ENCODE measurements around the gene UBE2U.
"Not testable (repeated sequence)": the region's sequence is repeated elsewhere in the genome, so short reads cannot be mapped to it uniquely, and the experiment has no call there.

The UBE2U gene

GRCh38 chr1:64223329-64224151 is 20.1 kb downstream of the UBE2U start:
- 88% methylated on average over 7 of the region's 7 CpGs for WGBS
- Histone ChIP-seq H3K9ac (ENCODE audit: low read depth, low read length) (no peak overlapping the region), H3K9me3 (ENCODE audit: insufficient read depth, low read depth, low read length) (no peaks in the 10 kb centered on the region), H3K27ac (ENCODE audit: low read depth, low read length) (no peak overlapping the region), H3K36me3 (ENCODE audit: insufficient read depth, low read length) (no peaks in the 10 kb centered on the region), H3K4me1 (ENCODE audit: insufficient read depth, low read length) (no peaks in the 10 kb centered on the region), H3K4me3 (ENCODE audit: low read length) (no peak overlapping the region), H3K27me3 (ENCODE audit: insufficient read depth, low read length) (no peaks in the 10 kb centered on the region)

- WGBS = 95% methylated on average over 7 of the region's 7 CpGs
- not testable (repeated sequence) for H3K4me3 ChIP-seq (ENCODE audit: low read length); H3K4me1 ChIP-seq (ENCODE audit: insufficient read depth, low read length); H3K9ac ChIP-seq (ENCODE audit: low read depth, low read length); H3K36me3 ChIP-seq (ENCODE audit: insufficient read depth, low read length); H3K27me3 ChIP-seq (ENCODE audit: insufficient read depth, low read length); H3K9me3 ChIP-seq (ENCODE audit: insufficient read depth, low read depth, low read length); H3K27ac ChIP-seq (ENCODE audit: low read depth, low read length)
Measured at GRCh38 chr1:64224236-64224635, 20.8 kb downstream of the UBE2U start.

- Histone ChIP-seq H3K27me3 (ENCODE audit: insufficient read depth, low read length) (no peaks in the 10 kb centered on the region), H3K9ac (ENCODE audit: low read depth, low read length) (no peak overlapping the region), H3K4me3 (ENCODE audit: low read length) (no peak overlapping the region), H3K9me3 (ENCODE audit: insufficient read depth, low read depth, low read length) (no peaks in the 10 kb centered on the region), H3K4me1 (ENCODE audit: insufficient read depth, low read length) (peaks cover 10% of the 10 kb centered on the region), H3K36me3 (ENCODE audit: insufficient read depth, low read length) (no peaks in the 10 kb centered on the region), H3K27ac (ENCODE audit: low read depth, low read length) (no peak overlapping the region)
- 89% methylated on average over 10 of the region's 10 CpGs for WGBS
Measured at GRCh38 chr1:64228167-64228957, 24.9 kb downstream of the UBE2U start.

- no peaks in the 10 kb centered on the region for H3K27me3 ChIP-seq (ENCODE audit: insufficient read depth, low read length)
- H3K9me3 ChIP-seq (ENCODE audit: insufficient read depth, low read depth, low read length) = no peaks in the 10 kb centered on the region
- H3K27ac ChIP-seq (ENCODE audit: low read depth, low read length) = no peak overlapping the region
- H3K9ac ChIP-seq (ENCODE audit: low read depth, low read length) = no peak overlapping the region
- H3K36me3 ChIP-seq (ENCODE audit: insufficient read depth, low read length) = no peaks in the 10 kb centered on the region
- WGBS = 83% methylated on average over 3 of the region's 3 CpGs
- H3K4me3 ChIP-seq (ENCODE audit: low read length) = no peak overlapping the region
- peaks cover 10% of the 10 kb centered on the region for H3K4me1 ChIP-seq (ENCODE audit: insufficient read depth, low read length)
Measured at GRCh38 chr1:64229307-64229706, 25.9 kb downstream of the UBE2U start.

GRCh38 chr1:64231153-64231552 is 27.7 kb downstream of the UBE2U start:
- H3K4me1 ChIP-seq (ENCODE audit: insufficient read depth, low read length) = peaks cover 10% of the 10 kb centered on the region
- H3K36me3 ChIP-seq (ENCODE audit: insufficient read depth, low read length) = no peaks in the 10 kb centered on the region
- H3K4me3 ChIP-seq (ENCODE audit: low read length) = no peak overlapping the region
- H3K27me3 ChIP-seq (ENCODE audit: insufficient read depth, low read length) = no peaks in the 10 kb centered on the region
- H3K9ac ChIP-seq (ENCODE audit: low read depth, low read length) = no peak overlapping the region
- no peaks in the 10 kb centered on the region for H3K9me3 ChIP-seq (ENCODE audit: insufficient read depth, low read depth, low read length)
- WGBS = 73% methylated on average over 3 of the region's 4 CpGs
- H3K27ac ChIP-seq (ENCODE audit: low read depth, low read length) = no peak overlapping the region

GRCh38 chr1:64231654-64232053 is 28.2 kb downstream of the UBE2U start:
- H3K4me3 ChIP-seq (ENCODE audit: low read length) = no peak overlapping the region
- no peaks in the 10 kb centered on the region for H3K9me3 ChIP-seq (ENCODE audit: insufficient read depth, low read depth, low read length)
- no peak overlapping the region for H3K9ac ChIP-seq (ENCODE audit: low read depth, low read length)
- no peaks in the 10 kb centered on the region for H3K36me3 ChIP-seq (ENCODE audit: insufficient read depth, low read length)
- no peak overlapping the region for H3K27ac ChIP-seq (ENCODE audit: low read depth, low read length)
- H3K27me3 ChIP-seq (ENCODE audit: insufficient read depth, low read length) = no peaks in the 10 kb centered on the region
- H3K4me1 ChIP-seq (ENCODE audit: insufficient read depth, low read length) = peaks cover 10% of the 10 kb centered on the region

GRCh38 chr1:64234714-64235113 is 31.3 kb downstream of the UBE2U start:
- Histone ChIP-seq H3K9ac (ENCODE audit: low read depth, low read length) (no peak overlapping the region), H3K4me3 (ENCODE audit: low read length) (no peak overlapping the region)

GRCh38 chr1:64235181-64235580 is 31.8 kb downstream of the UBE2U start:
- no peak overlapping the region for H3K27ac ChIP-seq (ENCODE audit: low read depth, low read length)
- H3K27me3 ChIP-seq (ENCODE audit: insufficient read depth, low read length) = no peaks in the 10 kb centered on the region
- H3K36me3 ChIP-seq (ENCODE audit: insufficient read depth, low read length) = no peaks in the 10 kb centered on the region
- no peak overlapping the region for H3K4me3 ChIP-seq (ENCODE audit: low read length)
- H3K9me3 ChIP-seq (ENCODE audit: insufficient read depth, low read depth, low read length) = no peaks in the 10 kb centered on the region
- H3K9ac ChIP-seq (ENCODE audit: low read depth, low read length) = no peak overlapping the region
- peaks cover 10% of the 10 kb centered on the region for H3K4me1 ChIP-seq (ENCODE audit: insufficient read depth, low read length)

More at GRCh38 chr1:64234714-64235113, 31.3 kb downstream of the UBE2U start:
- Histone ChIP-seq H3K9me3 (ENCODE audit: insufficient read depth, low read depth, low read length) (no peaks in the 10 kb centered on the region), H3K36me3 (ENCODE audit: insufficient read depth, low read length) (no peaks in the 10 kb centered on the region), H3K27ac (ENCODE audit: low read depth, low read length) (no peak overlapping the region), H3K4me1 (ENCODE audit: insufficient read depth, low read length) (peaks cover 10% of the 10 kb centered on the region), H3K27me3 (ENCODE audit: insufficient read depth, low read length) (no peaks in the 10 kb centered on the region)

- H3K27ac ChIP-seq (ENCODE audit: low read depth, low read length) = no peak overlapping the region
- H3K4me3 ChIP-seq (ENCODE audit: low read length) = no peak overlapping the region
- no peaks in the 10 kb centered on the region for H3K36me3 ChIP-seq (ENCODE audit: insufficient read depth, low read length)
- H3K27me3 ChIP-seq (ENCODE audit: insufficient read depth, low read length) = no peaks in the 10 kb centered on the region
- 100% methylated on average over 1 of the region's 1 CpG for WGBS
- no peaks in the 10 kb centered on the region for H3K9me3 ChIP-seq (ENCODE audit: insufficient read depth, low read depth, low read length)
- peaks cover 9% of the 10 kb centered on the region for H3K4me1 ChIP-seq (ENCODE audit: insufficient read depth, low read length)
- no peak overlapping the region for H3K9ac ChIP-seq (ENCODE audit: low read depth, low read length)
Measured at GRCh38 chr1:64235910-64236309, 32.5 kb downstream of the UBE2U start.

GRCh38 chr1:64236541-64236954 is 33.1 kb downstream of the UBE2U start:
- Histone ChIP-seq H3K9ac (ENCODE audit: low read depth, low read length) (no peak overlapping the region), H3K27me3 (ENCODE audit: insufficient read depth, low read length) (no peaks in the 10 kb centered on the region), H3K4me3 (ENCODE audit: low read length) (no peak overlapping the region), H3K36me3 (ENCODE audit: insufficient read depth, low read length) (no peaks in the 10 kb centered on the region), H3K27ac (ENCODE audit: low read depth, low read length) (no peak overlapping the region), H3K4me1 (ENCODE audit: insufficient read depth, low read length) (peaks cover 3% of the 10 kb centered on the region), H3K9me3 (ENCODE audit: insufficient read depth, low read depth, low read length) (no peaks in the 10 kb centered on the region)
- 57% methylated on average over 1 of the region's 1 CpG for WGBS

GRCh38 chr1:64239519-64239918 is 36.1 kb downstream of the UBE2U start:
- H3K4me3 ChIP-seq (ENCODE audit: low read length); H3K27me3 ChIP-seq (ENCODE audit: insufficient read depth, low read length); H3K36me3 ChIP-seq (ENCODE audit: insufficient read depth, low read length); H3K27ac ChIP-seq (ENCODE audit: low read depth, low read length); H3K9ac ChIP-seq (ENCODE audit: low read depth, low read length); H3K9me3 ChIP-seq (ENCODE audit: insufficient read depth, low read depth, low read length): not testable (repeated sequence)
- peaks cover 14% of the 10 kb centered on the region for H3K4me1 ChIP-seq (ENCODE audit: insufficient read depth, low read length)
- 100% methylated on average over 2 of the region's 4 CpGs for WGBS

Measured in HUES64 (cell line).